CD8-positive, alpha-beta memory T cell (primary cell): Measurements from ENCODE around the gene IZUMO1. TPM values are rescaled to one million over a fixed set of nuclear protein-coding genes. Genes with fewer than 3 reads are reported as not detected.

Experiments used
- CTCF ChIA-PET: fragments of 350-600 bp; sonication (Branson Sonifier 250); formaldehyde crosslinking; loops from one replicate; lab custom pipeline; 2021; ENCODE audit warnings: antibody characterized with exemption; lab: Charles Lee
- POLR2A ChIA-PET: fragments of 350-600 bp; sonication (Branson Sonifier 250); formaldehyde crosslinking; loops from one replicate; lab custom pipeline; 2021; ENCODE audit warnings: antibody characterized with exemption; lab: Charles Lee
- DNase-seq, 5 donors: peaks; one replicate each; pipeline versions ENCODE4 v3.0.0 to v3.0.0-alpha.2; 2020 to 2022; ENCODE audit warnings: mixed read lengths in 1 of 5
- H3K27ac ChIP-seq: one replicate; pipeline ENCODE4 v1.7.0; 2013; ENCODE audit warnings: low read depth, mild to moderate bottlenecking, low read length, moderate library complexity
- H3K27me3 ChIP-seq: 2 replicates; pipeline ENCODE4 v1.7.0; 2013; ENCODE audit warnings: low read length, mild to moderate bottlenecking; ENCODE audit not compliant: insufficient read depth, poor library complexity, severe bottlenecking
- H3K36me3 ChIP-seq: 2 replicates; pipeline ENCODE4 v1.7.0; 2013; ENCODE audit warnings: mild to moderate bottlenecking, low read length, moderate library complexity; ENCODE audit not compliant: insufficient read depth
- H3K4me1 ChIP-seq: 2 replicates; pipeline ENCODE4 v1.7.0; 2013; ENCODE audit warnings: mild to moderate bottlenecking, low read length, moderate library complexity; ENCODE audit not compliant: insufficient read depth
- H3K4me3 ChIP-seq: 2 replicates; pipeline ENCODE4 v1.7.0; 2013; ENCODE audit warnings: mild to moderate bottlenecking, low read length
- H3K9me3 ChIP-seq: 2 replicates; pipeline ENCODE4 v1.7.0; 2013; ENCODE audit warnings: mild to moderate bottlenecking, low read length
- H3K27ac Mint-ChIP-seq, 8 donors: one replicate each; pipeline ENCODE4 v1.8.0; 2020 to 2021; ENCODE audit warnings: mixed read lengths in 8 of 8, mild to moderate bottlenecking in 6 of 8, inconsistent platforms in 3 of 8, moderate library complexity in 3 of 8
- H3K27me3 Mint-ChIP-seq, 2 donors: one replicate each; pipeline ENCODE4 v1.8.0; 2020 to 2021; ENCODE audit warnings: mixed read lengths in 2 of 2, mild to moderate bottlenecking in 1 of 2, moderate library complexity in 1 of 2
- H3K36me3 Mint-ChIP-seq, 3 donors: one replicate each; pipeline ENCODE4 v1.8.0; 2020 to 2021; ENCODE audit warnings: mixed read lengths in 3 of 3, inconsistent platforms in 1 of 3, mild to moderate bottlenecking in 1 of 3
- H3K4me1 Mint-ChIP-seq, 3 donors: one replicate each; pipeline ENCODE4 v1.8.0; 2020 to 2021; ENCODE audit warnings: mixed read lengths in 3 of 3, inconsistent platforms in 1 of 3, mild to moderate bottlenecking in 1 of 3
- H3K4me3 Mint-ChIP-seq, 7 donors: one replicate each; pipeline ENCODE4 v1.8.0; 2020 to 2021; ENCODE audit warnings: mixed read lengths in 7 of 7, mild to moderate bottlenecking in 6 of 7, moderate library complexity in 4 of 7, inconsistent platforms in 2 of 7
- H3K9me3 Mint-ChIP-seq, 5 donors: one replicate each; pipeline ENCODE4 v1.8.0; 2020 to 2022; ENCODE audit warnings: mixed read lengths in 5 of 5, mild to moderate bottlenecking in 3 of 5, moderate library complexity in 2 of 5, inconsistent platforms in 1 of 5
- polyA plus RNA-seq: library from polyadenylated mRNA; unstranded; fragments of 300-500 nt; fragmentation: Illumina TruSeq; gene quantifications from one replicate; pipeline ENCODE4 v1.2.3, GENCODE V29; 2021
- total RNA-seq, 2 experiments: library from RNA; stranded (reverse); gene quantifications; one replicate each; pipeline ENCODE4 v1.2.3, GENCODE V29; 2021

The IZUMO1 gene
- total and polyA plus RNA-seq, 3 experiments from 2014 or later: not detected

GRCh38 chr19:48756686-48757085 is 10.0 kb upstream of the IZUMO1 start:
- ChIA-PET POLR2A (no interaction called here), CTCF (no interaction called here)
- peaks cover 20% of the 10 kb centered on the region for H3K4me1 ChIP-seq
- Mint-ChIP-seq H3K4me1 (peaks cover 12 to 18% (median 15%) of the 10 kb centered on the region in 3 donors), H3K27me3 (peaks cover 23 to 31% of the 10 kb centered on the region in 2 donors), H3K27ac (no peak overlapping the region), H3K4me3 (no peak overlapping the region), H3K36me3 (no peaks in the 10 kb centered on the region), H3K9me3 (no peaks in the 10 kb centered on the region)
- H3K27me3 ChIP-seq: no peaks in the 10 kb centered on the region
- H3K4me3 ChIP-seq: no peak overlapping the region
- H3K27ac ChIP-seq: no peak overlapping the region
- no peak for DNase-seq
- H3K36me3 ChIP-seq: no peaks in the 10 kb centered on the region
- no peaks in the 10 kb centered on the region for H3K9me3 ChIP-seq

GRCh38 chr19:48756212-48756611 is 9.5 kb upstream of the IZUMO1 start:
- Mint-ChIP-seq H3K9me3 (no peaks in the 10 kb centered on the region), H3K4me3 (no peak overlapping the region), H3K36me3 (no peaks in the 10 kb centered on the region), H3K27me3 (peaks cover 23 to 33% of the 10 kb centered on the region in 2 donors), H3K27ac (no peak overlapping the region), H3K4me1 (peaks cover 15 to 20% (median 16%) of the 10 kb centered on the region in 3 donors)
- H3K36me3 ChIP-seq: no peaks in the 10 kb centered on the region
- no peak overlapping the region for H3K27ac ChIP-seq
- CTCF ChIA-PET: no interaction called here
- no peaks in the 10 kb centered on the region for H3K27me3 ChIP-seq
- DNase-seq: no peak
- H3K4me3 ChIP-seq: no peak overlapping the region
- peaks cover 20% of the 10 kb centered on the region for H3K4me1 ChIP-seq
- POLR2A ChIA-PET: no interaction called here
- no peaks in the 10 kb centered on the region for H3K9me3 ChIP-seq

DNA sequence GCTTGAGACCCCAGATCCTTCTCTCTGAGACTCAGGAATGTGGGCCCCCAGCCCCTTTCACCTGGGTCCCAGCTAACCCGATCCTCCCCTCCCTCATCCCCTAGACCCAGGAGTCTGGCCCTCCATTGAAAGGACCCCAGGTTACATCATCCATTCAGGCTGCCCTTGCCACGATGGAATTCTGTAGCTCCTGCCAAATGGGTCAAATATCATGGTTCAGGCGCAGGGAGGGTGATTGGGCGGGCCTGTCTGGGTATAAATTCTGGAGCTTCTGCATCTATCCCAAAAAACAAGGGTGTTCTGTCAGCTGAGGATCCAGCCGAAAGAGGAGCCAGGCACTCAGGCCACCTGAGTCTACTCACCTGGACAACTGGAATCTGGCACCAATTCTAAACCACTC is 9.1 kb upstream of the IZUMO1 start:
- Mint-ChIP-seq H3K9me3 (no peaks in the 10 kb centered on the region), H3K27me3 (peaks cover 24 to 35% of the 10 kb centered on the region in 2 donors), H3K36me3 (no peaks in the 10 kb centered on the region), H3K27ac (no peak overlapping the region), H3K4me3 (no peak overlapping the region), H3K4me1 (peaks cover 18 to 21% (median 18%) of the 10 kb centered on the region in 3 donors)
- Histone ChIP-seq H3K4me1 (peaks cover 20% of the 10 kb centered on the region), H3K36me3 (no peaks in the 10 kb centered on the region), H3K9me3 (no peaks in the 10 kb centered on the region), H3K4me3 (no peak overlapping the region), H3K27ac (no peak overlapping the region), H3K27me3 (no peaks in the 10 kb centered on the region)
- no peak for DNase-seq
- POLR2A ChIA-PET: no interaction called here
- CTCF ChIA-PET: interaction anchor here (0.8 kb wide), 1 partner anchor 18 kb away, joined by 3 read pairs; no protein-coding TSS in a partner anchor

DNA sequence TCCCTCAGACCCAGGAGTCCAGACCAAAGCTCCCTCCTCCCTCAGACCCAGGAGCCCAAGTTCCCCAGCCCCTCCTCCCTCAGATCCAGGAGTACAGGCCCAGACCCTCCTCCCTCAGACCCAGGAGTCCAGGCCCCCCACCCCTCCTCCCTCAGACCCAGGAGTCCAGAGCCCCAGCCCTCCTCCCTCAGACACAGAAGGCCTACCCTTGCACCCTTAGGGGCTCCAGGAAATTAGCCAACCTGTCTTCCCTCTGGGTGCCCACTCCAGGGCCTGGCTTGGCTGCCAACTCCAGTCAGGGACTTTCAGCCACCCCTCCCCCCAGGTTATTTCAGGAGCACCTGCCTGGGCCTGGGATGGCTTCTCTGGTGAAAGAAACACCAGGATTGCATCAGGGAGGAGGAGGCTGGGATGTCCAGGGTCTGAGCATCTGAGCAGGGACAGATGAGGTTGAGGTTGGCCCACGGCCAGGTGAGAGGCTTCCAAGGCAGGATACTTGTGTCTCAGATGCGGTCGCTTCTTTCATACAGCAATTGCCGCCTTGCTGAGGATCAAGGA is 8.5 kb upstream of the IZUMO1 start, which contains the start of gene FGF21:
Gene FGF21 (plus strand): TSS at position 441 of the 558 bp plus-strand sequence. CDS start 713 bp downstream, outside the sequence.
- peaks cover 15 to 18% (median 17%) of the 10 kb centered on the region in 3 donors for H3K4me1 Mint-ChIP-seq
- no peaks in the 10 kb centered on the region for H3K27me3 ChIP-seq
- peaks cover 21 to 29% of the 10 kb centered on the region in 2 donors for H3K27me3 Mint-ChIP-seq
- H3K4me3 ChIP-seq: no peak within 1 kb of the TSS
- no peaks in the 10 kb centered on the region for H3K36me3 Mint-ChIP-seq
- DNase-seq: no peak
- H3K9me3 Mint-ChIP-seq: no peaks in the 10 kb centered on the region
- H3K27ac ChIP-seq: peak within 1 kb of the TSS; percentile 59
- no peaks in the 10 kb centered on the region for H3K36me3 ChIP-seq
- CTCF ChIA-PET: interaction anchor here (0.8 kb wide), 1 partner anchor 19 kb away, joined by 3 read pairs; no protein-coding TSS in a partner anchor
- H3K4me1 ChIP-seq: peaks cover 16% of the 10 kb centered on the region
- POLR2A ChIA-PET: no interaction called here
- no peak within 1 kb of the TSS for H3K4me3 Mint-ChIP-seq
- no peaks in the 10 kb centered on the region for H3K9me3 ChIP-seq
- H3K27ac Mint-ChIP-seq: no peak within 1 kb of the TSS

DNA sequence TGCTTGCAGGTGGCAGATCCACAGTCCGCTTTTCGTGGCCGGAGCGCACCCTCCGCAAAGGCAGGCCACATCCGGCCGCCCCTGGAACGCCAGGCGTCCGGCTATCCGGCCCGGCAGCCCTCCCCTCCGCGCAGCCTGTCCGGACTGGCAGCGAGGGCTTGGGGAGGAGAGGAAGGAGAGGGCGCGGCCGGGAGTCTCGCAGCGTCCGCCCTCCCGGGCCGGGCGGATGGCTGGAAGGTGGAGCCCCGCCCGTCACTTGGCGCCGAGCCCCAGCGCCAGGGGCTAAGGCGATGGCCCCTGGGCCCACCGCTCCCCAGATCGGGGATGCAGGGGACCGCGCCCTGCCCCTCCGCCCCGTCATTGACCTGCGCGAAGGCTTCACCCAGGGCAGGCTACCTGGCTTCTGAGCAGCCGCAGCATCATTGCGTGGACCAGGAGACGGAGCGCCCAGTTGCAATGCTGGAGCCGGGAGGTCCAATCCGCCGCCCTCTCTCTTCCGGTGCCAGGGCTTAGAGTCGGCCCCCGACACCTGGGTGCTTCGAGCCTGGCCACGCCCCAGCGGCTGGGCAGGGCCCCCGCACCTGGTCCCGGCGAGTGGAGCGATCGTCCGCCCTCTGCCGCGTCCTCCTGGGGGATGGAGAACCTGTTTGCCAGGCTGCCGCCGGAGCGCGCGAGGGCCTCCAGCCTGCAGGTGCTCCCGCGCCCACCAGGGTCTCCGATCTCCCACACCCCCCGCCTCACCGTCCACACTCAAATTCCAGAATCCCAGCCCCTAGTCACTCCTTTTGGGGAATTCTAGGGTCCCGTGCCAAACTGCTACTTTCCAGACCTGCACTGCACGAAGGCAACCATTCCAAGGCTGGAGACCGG is 6.0 kb upstream of the IZUMO1 start, which contains the start of gene FUT1:
Gene FUT1 (minus strand): TSS at position 146 of the 870 bp plus-strand sequence. CDS start 1,360 bp downstream, outside the sequence.
- H3K27me3 Mint-ChIP-seq: peaks cover 26 to 34% of the 10 kb centered on the region in 2 donors
- ChIA-PET CTCF (no interaction called here), POLR2A (no interaction called here)
- H3K4me3 ChIP-seq: peak within 1 kb of the TSS; percentile 12
- H3K36me3 ChIP-seq: no peaks in the 10 kb centered on the region
- H3K9me3 Mint-ChIP-seq: no peaks in the 10 kb centered on the region
- H3K27ac Mint-ChIP-seq: peak within 1 kb of the TSS in 4 of 8 donors; percentile 14 to 68 (median 31)
- no peaks in the 10 kb centered on the region for H3K36me3 Mint-ChIP-seq
- H3K27ac ChIP-seq: peak within 1 kb of the TSS; percentile 51
- H3K4me1 ChIP-seq: peaks cover 16% of the 10 kb centered on the region
- H3K4me1 Mint-ChIP-seq: peaks cover 15 to 18% (median 17%) of the 10 kb centered on the region in 3 donors
- H3K9me3 ChIP-seq: no peaks in the 10 kb centered on the region
- peak within 1 kb of the TSS; percentile 58 to 84 (median 77) for H3K4me3 Mint-ChIP-seq
- H3K27me3 ChIP-seq: no peaks in the 10 kb centered on the region
- peak in 4 of 5 donors; percentile 20 to 62 (median 32) for DNase-seq

- no peaks in the 10 kb centered on the region for H3K27me3 ChIP-seq
- H3K27ac Mint-ChIP-seq: peak overlapping the region in 3 of 8 donors; percentile 14 to 32 (median 30)
- no peak overlapping the region for H3K27ac ChIP-seq
- ChIA-PET CTCF (interaction anchor here (0.8 kb wide), 1 partner anchor 76 kb away, joined by 3 read pairs; no protein-coding TSS in a partner anchor), POLR2A (interaction anchor here (0.6 kb wide), 1 partner anchor 1341 kb away, joined by 3 read pairs; no protein-coding TSS in a partner anchor)
- peaks cover 17 to 22% (median 19%) of the 10 kb centered on the region in 3 donors for H3K4me1 Mint-ChIP-seq
- H3K4me3 Mint-ChIP-seq: peak overlapping the region; percentile 58 to 84 (median 77)
- H3K9me3 Mint-ChIP-seq: no peaks in the 10 kb centered on the region
- H3K9me3 ChIP-seq: no peaks in the 10 kb centered on the region
- DNase-seq: no peak
- H3K4me3 ChIP-seq: peak overlapping the region; percentile 12
- peaks cover 16% of the 10 kb centered on the region for H3K4me1 ChIP-seq
- peaks cover 26 to 38% of the 10 kb centered on the region in 2 donors for H3K27me3 Mint-ChIP-seq
- no peaks in the 10 kb centered on the region for H3K36me3 Mint-ChIP-seq
- H3K36me3 ChIP-seq: no peaks in the 10 kb centered on the region
Measured at GRCh38 chr19:48751845-48752495, 5.3 kb upstream of the IZUMO1 start.

DNA sequence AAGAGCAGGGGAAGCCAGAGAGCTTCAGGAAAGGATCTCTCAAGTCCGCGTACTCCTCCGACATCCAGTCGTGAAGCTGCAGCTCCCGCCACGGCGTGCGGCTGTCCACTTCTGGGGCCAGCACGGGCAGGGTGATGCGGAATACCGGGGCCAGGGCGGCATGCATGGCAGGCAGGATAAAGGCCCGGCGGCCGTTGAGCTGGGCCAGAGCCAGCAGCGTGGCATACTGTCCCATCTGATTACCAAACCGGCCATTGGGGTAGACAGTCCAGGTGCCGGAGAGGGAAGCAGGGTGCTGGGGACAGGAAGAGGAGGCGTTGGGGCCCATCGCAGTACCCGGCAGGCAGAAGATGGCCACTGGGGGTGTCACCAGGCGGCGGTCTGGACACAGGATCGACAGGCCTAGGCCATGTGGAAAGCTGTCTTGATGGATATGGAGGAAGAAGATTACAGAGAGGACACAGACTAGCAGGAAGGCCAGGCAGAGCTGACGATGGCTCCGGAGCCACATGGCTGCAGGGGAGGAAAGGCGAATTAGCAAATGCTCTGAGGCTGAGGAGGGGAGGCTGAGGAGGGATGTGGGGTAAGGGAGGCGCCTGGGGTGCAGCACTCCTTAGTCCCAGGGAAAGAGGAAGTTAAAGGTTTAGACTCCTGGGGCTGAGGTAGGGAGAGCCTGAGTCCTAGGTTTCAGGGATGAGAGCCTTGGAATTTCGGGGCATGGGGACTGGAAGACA is 4.2 kb upstream of the IZUMO1 start:
- Mint-ChIP-seq H3K36me3 (peaks cover 0 to 2% (median 0%) of the 10 kb centered on the region in 3 donors), H3K4me1 (peaks cover 18 to 23% (median 22%) of the 10 kb centered on the region in 3 donors), H3K27me3 (peaks cover 30 to 45% of the 10 kb centered on the region in 2 donors), H3K27ac (no peak overlapping the region), H3K9me3 (no peaks in the 10 kb centered on the region), H3K4me3 (peak overlapping the region in 4 of 7 donors; percentile 28 to 66 (median 46))
- ChIA-PET POLR2A (no interaction called here), CTCF (interaction anchor here (1.4 kb wide), 1 partner anchor 12 kb away, joined by 5 read pairs; no protein-coding TSS in a partner anchor)
- no peaks in the 10 kb centered on the region for H3K9me3 ChIP-seq
- H3K4me1 ChIP-seq: peaks cover 22% of the 10 kb centered on the region
- no peak for DNase-seq
- no peak overlapping the region for H3K27ac ChIP-seq
- no peak overlapping the region for H3K4me3 ChIP-seq
- H3K27me3 ChIP-seq: peaks cover 2% of the 10 kb centered on the region
- no peaks in the 10 kb centered on the region for H3K36me3 ChIP-seq
